SHP77 treated with DMSO at 0.1 percent for 48 hours (cell line): ENCODE results near the gene U2SURP.

Source experiments
- DNase-seq: peaks from one replicate; lab custom pipeline; 2025; lab: John Stamatoyannopoulos, UW

The U2SURP gene

DNA sequence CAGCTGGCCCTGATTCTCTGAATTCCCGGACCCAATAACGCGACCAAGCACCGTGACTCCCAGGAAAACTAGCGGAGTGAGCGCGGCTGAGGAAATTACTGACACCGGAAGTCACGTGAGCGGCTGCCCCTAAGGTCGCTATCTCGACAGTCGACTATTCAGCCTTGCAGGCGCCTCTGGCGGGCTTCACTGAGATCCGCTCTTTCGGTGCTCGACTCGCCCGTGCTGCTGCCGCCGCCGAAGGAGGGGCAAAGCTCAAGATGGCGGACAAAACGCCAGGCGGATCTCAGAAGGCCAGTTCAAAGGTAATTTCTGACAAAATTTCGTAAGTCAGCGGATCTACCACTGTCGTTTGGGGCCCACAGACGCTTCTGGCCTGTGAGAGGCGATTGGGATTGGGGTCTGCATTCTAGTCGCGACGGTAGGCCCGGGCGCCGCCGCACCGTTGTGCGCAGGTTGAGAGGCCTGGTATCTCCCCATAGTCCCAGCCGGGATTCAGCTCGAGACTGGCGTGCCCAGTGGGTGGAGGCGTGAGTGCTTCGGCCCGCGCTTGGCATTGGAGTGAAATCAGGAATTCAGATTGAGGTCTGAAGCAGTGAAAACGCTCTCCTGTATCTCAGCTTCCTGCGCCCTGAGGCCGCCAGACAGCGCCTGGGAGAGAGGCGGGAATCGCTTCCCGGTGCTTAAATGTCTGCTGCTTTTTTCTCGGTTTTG is at the start of gene U2SURP:
Gene U2SURP (plus strand): TSS at position 202 of the 714 bp plus-strand sequence. CDS start 59 bp downstream, at position 261.
- peak; percentile 98 for DNase-seq

DNA sequence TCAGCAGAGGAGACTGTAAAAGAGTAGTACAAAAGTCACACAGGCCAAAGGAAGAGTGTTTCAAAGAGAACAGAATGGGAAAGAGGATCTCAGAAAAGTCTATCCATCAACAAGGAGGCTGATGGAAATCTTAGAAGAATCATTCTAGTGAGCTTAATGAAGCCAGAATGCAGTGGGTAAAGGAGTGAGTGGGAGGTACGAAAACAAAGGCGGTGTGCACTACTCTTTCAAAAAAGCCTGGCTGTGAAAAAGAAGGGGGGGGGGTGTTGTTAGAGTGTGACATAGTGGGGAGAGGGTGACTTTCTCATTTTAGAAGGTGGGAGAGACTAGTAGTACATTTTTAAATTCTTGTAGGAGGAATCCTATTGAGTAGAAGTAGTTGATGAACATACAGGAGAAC is 49.6 kb upstream of the U2SURP start:
- DNase-seq: no peak

DNA sequence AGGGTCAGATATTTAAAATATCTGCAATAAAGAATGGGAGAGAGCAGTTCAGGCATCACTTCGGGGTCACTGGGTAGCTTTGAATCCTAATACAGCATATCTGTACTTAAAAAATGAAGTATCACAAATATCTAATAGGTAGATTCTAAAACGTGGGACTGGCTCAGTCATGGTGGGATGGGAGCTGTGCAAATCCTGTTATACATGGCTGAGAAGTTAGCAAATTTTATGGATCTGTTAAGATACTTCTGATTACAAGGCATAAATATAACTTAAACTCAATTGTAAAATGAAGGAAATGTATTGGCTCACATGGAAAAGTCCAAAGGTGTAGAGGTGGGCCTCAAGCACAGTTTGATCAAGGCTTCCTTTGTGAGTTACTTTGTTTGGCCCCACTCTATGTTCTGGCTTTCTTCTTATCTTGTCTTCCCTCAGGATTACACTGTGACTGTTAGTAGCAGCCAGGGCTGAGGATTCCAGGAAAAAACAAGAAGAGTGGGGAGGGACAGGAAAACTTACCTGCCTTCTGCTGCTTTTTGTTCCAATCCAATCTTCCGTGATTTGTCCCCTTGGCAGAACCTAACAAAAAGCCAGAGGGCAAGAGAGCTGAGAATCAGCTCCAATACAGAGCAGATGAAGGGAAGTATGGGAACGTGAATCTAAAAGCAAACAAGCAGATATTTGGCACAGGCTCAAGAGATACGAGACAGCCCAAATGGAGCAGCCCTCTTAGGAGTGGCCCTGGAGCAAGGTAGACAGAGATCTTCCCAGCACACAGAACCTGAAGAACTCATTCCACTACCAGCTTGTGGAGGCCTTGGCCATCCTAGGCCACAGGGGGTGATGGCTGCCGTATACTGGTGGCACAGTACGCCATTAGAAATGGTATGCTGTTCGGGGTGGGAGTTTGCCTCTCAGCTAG is 48.8 kb upstream of the U2SURP start:
- DNase-seq: no peak

DNA sequence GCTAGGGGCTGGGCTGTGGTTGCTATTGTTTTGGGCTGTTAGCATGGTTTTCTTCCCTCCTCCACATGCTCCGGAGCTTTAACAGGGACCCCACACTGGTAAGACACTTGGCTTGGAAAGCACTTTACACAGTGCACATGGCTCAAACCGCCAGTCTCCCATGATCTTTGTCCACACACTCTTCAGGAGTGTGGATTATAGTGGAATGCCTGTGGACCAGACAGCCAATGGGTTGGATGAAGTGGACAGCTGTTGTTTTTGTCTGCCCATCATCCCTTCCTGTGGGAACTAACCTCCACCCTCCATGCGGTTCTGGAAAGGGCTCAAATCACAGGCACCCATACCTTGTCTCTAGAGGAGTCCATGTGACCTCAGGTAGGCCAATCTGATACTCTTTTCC is 47.9 kb upstream of the U2SURP start:
- no peak for DNase-seq

DNA sequence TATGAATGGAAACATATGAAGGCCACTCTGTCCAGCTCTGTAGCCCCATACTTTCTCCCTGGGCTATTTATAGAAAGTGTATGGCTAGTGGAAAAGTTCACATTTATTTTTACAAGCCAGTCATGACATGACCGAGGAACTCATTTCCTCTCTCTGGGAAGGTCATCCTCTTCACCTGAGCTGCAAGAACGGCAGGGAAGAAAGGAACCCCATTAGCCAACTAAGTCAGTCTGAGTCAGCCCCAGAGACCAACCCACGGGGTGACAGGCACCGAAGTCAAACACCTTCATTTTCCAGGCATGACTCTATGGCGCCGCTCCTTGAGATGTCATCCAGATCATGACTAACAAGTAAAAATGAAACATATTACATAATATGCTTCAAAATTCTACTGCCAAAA is 42.7 kb upstream of the U2SURP start:
- no peak for DNase-seq

DNA sequence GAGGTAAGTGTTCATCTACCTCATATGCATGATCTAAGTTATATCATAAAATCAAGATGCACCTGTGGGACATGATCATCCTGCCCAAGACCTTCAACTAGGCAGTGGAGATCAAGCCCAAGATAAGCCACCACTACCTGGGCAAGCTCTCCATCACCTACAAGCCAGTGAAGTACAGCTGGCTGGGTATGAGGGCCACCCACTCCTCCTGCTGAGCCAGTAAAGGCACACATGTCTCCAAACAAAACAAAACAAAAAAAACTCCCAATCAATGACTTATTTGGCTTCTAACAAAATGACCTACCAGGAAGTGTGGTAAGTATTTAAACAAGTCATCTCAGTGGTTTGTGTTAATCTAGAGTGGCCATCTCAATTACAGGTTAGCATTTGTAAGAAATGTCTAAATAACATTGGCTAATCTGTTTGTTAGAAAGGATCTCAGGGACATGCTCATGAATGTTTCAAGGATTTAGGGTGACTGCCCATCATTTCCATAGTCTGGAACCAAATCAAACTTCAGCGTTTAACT is 41.0 kb upstream of the U2SURP start:
- no peak for DNase-seq

DNA sequence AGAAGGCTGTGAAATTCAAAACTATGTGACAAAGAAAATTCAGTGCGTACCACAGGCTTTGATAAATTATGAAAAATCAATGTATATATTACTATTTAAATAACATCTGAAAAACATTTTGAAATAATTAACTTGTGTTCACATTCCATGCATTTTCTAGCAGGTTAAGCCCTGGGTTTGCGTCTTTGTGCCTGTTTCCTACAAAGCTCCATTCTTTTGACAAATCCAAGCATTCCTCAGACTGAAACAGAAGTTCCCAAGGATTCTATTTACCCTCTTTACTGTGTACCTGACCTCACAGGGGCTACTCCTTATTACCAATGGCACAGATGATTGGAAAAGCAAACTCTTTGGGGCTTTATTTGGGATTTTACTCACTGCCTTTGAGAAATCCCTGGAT is 39.8 kb upstream of the U2SURP start:
- no peak for DNase-seq

DNA sequence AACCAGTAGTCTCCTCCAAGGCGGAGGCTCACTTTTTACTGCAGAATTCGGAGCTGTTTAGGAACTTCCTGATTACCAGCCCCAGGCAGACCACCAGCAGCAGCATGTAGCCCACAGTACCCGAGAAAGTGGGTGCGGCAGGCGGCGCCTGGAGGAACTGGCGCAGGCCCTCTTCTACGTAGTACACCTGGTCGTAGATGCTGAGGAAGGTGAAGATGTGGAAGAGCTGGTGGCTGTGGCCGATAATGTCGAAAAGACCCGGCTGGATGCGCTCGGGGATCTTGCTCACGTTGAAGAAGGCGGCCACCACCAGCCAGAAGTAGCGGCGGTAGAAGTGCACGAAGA is 39.2 kb upstream of the U2SURP start:
- no peak for DNase-seq

DNA sequence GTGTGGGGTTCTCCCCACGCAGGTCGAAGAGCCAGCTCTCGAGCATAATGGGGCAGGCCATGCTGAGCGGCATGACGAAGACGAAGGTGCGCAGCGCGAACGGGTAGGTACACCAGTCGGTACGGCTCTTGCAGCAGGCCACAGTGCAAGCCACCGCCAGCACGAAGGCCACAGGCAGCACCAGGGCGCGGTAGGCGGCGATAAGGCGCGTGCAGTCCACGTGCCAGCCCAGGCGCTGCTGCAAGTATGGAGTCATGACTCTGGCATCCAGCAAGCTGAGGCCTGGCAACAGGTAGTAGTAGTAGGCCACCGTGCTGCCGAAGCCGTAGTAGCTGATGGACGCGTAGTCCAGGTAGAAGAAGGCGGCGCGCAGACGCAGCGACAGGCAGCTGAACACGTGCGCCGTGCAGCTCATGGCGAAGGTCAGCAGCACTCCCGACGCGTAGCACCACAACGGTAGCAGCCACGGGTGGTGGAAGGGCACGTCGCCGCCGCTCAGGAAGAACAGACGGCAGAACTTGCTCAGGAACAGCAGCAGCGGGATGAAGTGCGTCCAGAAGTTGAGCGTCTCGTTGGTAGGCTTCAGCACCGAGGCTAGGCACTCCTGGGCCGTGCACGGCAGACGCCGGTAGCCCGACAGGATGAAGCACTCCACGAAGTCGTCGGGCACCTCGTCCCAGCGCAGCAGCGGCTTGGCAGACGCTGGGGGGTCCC is 38.7 kb upstream of the U2SURP start:
- no peak for DNase-seq

DNA sequence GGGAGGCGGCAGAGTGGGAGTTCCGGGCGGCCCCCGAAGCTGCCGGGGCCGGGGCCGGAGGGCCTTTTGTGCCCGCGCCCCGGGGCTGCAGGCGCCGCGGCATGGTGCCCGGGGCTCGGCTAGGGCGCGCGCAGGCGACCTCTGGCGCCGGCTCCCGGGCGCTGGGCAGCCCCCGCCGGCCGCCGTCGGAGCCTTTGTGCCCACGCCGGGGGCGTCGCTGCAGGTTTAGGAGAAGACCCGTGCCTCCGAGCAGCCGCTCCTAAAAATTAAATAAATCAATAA is 38.2 kb upstream of the U2SURP start:
- no peak for DNase-seq

DNA sequence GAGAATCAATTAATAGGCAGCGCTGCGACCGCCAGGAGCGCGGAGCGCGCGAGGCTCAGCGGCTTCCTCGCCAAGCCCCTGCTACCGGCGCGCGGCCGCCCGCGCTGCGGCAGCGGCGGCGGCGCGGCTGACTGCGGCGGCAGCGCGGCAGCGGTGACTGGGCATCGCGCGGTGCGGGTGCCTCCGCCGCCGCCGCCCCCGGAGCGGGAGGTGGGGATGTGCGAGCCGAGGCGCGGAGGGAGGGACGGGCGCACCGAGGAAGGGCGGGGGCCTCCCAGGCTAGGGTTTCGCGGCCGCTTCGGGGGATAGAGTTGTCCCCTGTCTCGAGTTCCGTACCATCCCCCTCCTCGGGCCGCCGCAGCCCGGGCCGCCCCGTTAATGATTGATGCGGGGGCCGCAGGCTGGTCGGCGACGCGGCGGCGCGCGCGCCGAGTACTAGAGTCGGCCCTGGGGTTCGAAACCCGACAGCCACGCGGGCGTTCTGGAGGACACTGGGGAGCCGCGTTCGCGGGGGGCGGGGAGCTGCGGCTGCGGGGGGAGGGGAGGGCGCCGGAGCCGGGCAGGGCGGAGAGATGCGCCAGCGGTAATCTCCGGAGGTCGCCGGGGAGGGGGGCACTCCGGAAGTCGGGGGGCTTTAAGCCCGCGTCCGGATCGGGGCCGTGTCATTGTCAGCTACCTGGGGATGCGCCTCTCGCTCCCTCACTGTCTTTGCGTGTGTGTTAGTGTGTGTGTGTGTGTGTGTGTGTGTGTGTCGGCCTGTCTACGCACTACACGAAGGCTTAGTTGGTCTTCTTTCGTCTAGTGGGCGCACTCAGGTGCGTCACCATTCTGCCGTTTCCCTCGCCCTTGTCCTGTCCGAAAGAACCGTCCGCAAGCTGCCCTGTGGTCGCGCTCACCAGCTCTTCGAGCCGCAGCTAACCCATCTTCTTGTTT is 37.6 kb upstream of the U2SURP start, which contains the start of gene PAQR9:
Gene PAQR9 (minus strand): TSS at position 159 of the 933 bp plus-strand sequence. CDS start 338 bp downstream, outside the sequence.
- DNase-seq: no peak

DNA sequence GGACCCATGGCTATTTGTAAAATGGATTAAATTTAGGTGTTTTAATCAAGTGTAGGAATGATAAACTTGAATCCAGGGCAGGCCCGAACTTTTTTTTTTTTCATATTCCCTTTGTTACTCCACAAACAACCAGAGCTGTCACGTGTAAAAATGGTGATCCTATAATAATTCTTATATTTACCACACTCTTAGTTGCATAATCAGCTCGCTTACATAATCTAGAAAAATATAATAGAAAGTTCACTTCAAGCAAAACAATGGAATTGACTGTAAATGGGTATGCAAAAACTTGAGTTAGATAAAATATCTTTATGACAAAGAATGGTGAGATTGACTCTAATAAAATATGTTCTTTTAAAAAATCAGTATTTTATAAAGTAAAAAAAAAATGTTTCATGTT is 35.8 kb upstream of the U2SURP start:
- no peak for DNase-seq

DNA sequence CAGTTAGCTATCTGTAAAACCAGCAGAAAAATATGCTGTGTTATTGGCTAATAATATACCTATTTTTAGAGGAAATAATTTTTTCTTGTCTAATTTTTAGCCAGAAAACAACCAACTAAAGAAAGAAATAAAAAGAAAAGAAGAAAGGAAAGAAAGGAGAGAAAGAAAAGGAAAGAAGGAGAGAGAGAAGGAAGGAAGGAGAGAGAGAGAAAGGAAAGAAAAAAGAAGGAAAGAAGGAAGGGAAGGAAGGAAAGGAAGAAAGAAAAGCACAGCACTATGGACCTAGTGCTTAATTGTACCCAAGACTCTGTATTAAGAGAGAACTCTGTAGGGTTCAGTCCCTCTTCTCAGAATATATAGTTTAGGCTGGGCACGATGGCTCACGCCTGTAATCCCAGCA is 34.6 kb upstream of the U2SURP start:
- DNase-seq: no peak

DNA sequence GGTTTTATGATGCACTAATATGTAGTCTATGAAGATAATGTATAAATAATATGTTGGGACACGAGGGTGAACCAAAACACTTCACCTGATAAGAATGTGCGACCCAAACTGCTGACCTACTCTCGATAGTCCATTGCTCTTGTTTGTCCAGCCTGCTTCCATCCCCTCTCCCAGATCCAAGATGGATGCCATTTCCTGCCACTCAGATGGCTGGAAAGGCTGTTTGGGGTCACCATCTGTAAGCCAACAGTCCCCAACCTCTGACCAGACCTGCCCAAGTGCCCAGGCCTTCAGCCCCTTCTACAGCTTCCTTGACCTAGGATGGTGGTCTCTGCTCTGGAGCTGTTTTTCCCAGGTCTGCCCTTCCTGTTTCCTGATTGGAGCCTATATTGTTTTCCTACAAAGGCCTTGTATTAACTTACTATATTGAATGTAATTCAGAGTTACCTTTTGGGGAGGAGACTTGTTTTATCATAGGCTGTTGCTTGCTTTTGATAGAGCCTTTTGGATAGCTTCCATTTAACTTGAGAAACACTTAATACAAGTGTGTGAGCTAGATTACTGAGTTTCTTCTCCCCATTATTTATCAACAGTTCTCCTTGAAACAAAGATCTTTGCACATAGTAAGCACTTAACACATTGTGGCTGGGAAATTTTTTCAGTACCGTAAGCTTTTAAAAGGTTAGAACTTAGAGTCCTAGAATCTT is 32.9 kb upstream of the U2SURP start:
- DNase-seq: no peak

DNA sequence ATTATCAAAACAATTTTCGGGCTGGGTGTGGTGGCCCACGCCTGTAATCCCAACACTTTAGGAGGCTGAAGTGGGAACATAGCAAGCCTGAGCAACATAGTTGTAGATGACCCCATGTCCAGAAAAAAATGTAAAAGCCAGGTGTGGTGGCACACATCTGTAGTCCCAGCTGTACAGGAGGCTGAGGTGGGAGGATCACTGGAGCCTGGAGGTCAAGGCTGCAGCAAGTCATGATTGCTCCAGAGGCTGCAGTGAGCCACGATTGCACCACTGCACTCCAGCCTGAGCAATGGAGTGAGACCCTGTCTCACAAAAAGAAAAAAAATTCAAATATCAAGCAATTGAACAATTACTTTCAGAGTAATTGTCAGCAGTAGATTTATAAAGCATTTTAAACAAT is 29.9 kb upstream of the U2SURP start:
- no peak for DNase-seq

DNA sequence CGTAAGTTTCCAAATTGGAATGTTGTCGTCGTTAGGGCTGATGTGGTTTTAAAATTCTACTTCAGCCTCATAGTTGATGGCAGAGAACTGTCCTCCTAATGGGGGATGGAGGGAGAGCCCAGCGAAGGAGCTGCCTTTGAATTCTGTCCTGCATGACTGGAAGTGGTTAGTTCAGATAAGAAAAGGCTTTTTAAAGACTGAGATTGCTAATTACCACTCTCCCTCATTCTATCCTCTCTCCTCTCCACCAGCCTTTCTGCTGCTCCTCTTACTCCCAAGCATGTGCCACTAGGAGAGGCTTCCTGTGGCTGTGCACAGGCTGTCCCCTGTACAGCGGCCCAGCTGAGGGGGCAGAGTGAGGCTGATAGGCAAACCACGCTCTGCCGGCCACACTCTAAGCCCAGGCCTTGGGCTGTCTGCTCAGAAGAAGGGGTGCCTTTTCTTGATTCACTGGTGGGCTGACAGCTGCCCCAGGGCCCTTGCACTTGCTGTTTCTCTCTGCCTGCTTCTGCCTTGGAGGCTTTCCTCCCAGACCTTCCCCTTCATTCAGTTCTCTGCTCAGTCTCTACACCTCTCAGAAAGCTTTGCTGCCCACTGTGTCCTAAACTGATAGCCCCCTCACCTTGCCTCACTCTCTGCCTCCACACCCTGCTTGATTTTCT is 29.1 kb upstream of the U2SURP start:
- DNase-seq: no peak

DNA sequence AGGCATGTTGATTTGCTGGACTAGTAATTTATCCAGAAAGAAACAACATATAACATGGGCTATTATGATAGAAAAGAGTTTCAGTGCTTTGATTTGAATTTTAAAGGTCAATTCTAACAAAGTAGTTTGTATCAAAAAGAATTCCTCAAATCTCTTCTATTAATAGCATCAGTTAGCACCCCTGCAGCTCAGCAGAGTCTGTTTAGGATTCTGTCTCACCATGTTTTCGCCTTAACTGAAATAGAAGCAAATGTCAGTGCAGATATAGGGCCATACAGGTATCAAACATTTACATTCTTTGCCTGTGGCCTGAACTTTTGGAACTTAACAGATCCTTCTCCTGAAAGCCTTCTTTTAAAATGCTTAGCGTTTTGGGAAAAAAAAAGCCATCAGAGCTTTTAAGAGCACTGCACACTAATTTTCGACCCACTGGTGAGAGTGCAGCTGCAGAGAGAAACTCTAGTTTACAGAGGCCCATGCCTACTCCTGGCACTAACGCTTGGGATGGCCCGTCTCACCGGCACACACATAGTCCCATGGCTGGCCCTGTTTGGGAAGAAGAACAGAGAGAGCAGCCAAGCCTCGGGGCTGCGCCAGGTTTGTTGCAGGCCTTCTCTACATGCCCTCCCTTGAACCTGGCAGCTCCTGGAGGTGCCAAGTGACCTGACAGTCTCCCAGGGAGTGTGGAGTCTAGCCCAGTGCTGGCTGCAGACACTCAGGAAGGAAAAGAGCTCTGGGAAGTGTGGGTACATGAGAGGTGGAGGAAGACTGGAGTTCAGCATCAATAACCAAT is 28.0 kb upstream of the U2SURP start:
- no peak for DNase-seq

DNA sequence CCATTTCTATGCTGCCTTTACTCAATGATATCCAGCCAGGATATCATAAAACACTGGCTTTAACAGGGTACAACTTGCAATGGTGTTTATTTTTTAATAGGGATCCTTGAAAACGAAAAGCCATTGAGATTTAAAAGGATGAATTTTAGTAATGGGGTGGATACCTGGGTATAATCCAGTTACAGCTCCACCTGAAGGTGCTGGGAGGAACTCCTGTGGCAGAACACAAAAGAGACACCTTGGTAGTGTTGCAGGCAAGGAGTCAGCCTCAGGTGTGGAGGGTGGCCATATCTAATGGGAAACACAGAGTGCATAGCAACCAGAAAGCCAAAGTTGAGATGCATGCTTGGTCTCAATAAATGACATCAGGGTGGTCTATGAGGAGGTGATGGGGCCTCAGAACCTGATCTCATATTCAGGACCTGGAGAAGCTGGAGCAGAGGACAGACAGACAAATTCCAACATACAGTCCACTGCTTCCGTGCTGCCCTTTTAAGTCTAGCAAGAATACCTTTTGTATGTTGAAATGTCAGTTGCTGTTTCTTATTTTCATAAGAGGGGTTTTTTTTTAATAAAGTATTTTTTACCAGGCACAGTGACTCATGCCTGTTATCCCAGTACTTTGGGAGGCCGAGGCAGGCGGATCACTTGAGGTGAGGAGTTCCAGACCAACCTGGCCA is 25.9 kb upstream of the U2SURP start:
- no peak for DNase-seq
